OCI-LY3 (cell line): ENCODE measurements around the gene OPCML.

Experiments used
- EZH2phosphoT487 ChIP-seq: fragments of 200-600 bp; shearing (Covaris generic); IDR thresholded peaks from 2 replicates; pipeline ENCODE4 v1.6.1; 2018; ENCODE audit warnings: antibody characterized with exemption, mixed run types, low read depth
- TF ChIP-seq, protein P1 (sequence below): fragments of 200-600, 300-600 bp; sonication (generic); IDR thresholded peaks from 2 replicates; pipeline ENCODE4 v1.5.1; 2014; ENCODE audit warnings: antibody characterized with exemption, low read length, low read depth

DNA sequence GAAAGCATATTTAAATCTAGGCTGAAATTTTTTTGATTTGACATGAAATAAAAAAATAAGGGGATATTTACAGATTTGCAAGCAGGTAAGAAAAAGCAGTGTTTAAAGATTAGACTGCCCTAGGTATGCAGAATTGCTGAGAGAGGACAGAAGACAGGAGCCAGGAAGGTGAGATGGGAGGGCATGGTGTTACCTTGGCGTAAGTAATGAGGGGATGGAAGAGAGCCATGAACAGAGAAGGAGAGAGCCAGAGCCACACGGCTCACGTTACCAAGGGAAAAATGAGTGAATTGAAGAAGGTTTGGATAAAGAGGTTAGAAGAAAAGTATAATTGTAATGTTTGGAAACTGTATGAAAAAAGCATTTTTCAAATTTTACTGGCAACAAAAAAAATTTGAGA, 904.3 kb downstream of the OPCML start:
- TF ChIP-seq, protein P1, sequence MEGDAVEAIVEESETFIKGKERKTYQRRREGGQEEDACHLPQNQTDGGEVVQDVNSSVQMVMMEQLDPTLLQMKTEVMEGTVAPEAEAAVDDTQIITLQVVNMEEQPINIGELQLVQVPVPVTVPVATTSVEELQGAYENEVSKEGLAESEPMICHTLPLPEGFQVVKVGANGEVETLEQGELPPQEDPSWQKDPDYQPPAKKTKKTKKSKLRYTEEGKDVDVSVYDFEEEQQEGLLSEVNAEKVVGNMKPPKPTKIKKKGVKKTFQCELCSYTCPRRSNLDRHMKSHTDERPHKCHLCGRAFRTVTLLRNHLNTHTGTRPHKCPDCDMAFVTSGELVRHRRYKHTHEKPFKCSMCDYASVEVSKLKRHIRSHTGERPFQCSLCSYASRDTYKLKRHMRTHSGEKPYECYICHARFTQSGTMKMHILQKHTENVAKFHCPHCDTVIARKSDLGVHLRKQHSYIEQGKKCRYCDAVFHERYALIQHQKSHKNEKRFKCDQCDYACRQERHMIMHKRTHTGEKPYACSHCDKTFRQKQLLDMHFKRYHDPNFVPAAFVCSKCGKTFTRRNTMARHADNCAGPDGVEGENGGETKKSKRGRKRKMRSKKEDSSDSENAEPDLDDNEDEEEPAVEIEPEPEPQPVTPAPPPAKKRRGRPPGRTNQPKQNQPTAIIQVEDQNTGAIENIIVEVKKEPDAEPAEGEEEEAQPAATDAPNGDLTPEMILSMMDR, result no peak
- TF ChIP-seq EZH2phosphoT487, result no peak
